HCT116 (cell line): ENCODE measurements around the gene RNF183. TPM values are rescaled to one million over a fixed set of nuclear protein-coding genes. Genes with fewer than 3 reads are reported as not detected.

Experiments used
- ATAC-seq: fragments of 200-7000 bp; cut with Tn5 transposase; 2 replicates; pipeline ENCODE4 v1.9.1; 2020; ENCODE audit warnings: mild to moderate bottlenecking, moderate library complexity
- BruUV-seq: library from RNA; stranded (reverse); fragments of 400-500 nt; replicated peaks from 2 replicates; lab custom pipeline; 2021; lab: Mats Ljungman, UMichigan
- CTCF ChIA-PET: fragments of 300-600 bp; sonication (Branson Sonifier 250); formaldehyde crosslinking; loops from one replicate; lab custom pipeline; 2021; ENCODE audit warnings: antibody characterized with exemption; lab: Charles Lee
- POLR2A ChIA-PET: fragments of 300-600, 350-600 bp; sonication (Branson Sonifier 250); formaldehyde crosslinking; loops from one replicate; lab custom pipeline; 2021; ENCODE audit warnings: antibody characterized with exemption; lab: Charles Lee
- RAD21 ChIA-PET, 2 experiments: fragments of 300-600 bp; sonication (Branson Sonifier 250); formaldehyde crosslinking; loops; one replicate each; lab custom pipeline; 2023; ENCODE audit warnings: low total read pairs in 2 of 2; ENCODE audit not compliant: uncharacterized antibody in 2 of 2, unreplicated experiment in 2 of 2, low non-redundant PET in 1 of 2; lab: Charles Lee
- DNase-seq: peaks from one replicate; pipeline ENCODE4 v3.0.0-alpha.2; 2010; ENCODE audit warnings: low read depth, low spot score
- H2AFZ ChIP-seq: fragments of 200-600 bp; shearing (Covaris generic), sonication (generic); 2 replicates; pipeline ENCODE4 v1.6.1; 2017; ENCODE audit warnings: low read depth, mixed run types, mixed read lengths, antibody characterized with exemption, low read length; ENCODE audit not compliant: poor library complexity, severe bottlenecking
- H3K27ac ChIP-seq: 2 replicates; pipeline ENCODE4 v1.5.1; 2012; ENCODE audit warnings: low read depth, low read length
- H3K27me3 ChIP-seq: fragments of 200-600 bp; sonication (generic); 2 replicates; pipeline ENCODE4 v1.6.1; 2016; ENCODE audit warnings: mixed run types, low read length, mixed read lengths; ENCODE audit not compliant: insufficient read depth
- H3K36me3 ChIP-seq, 2 experiments: fragments of 200-500 bp in 1 of 2; fragments of 200-600 bp in 1 of 2; sonication (Bioruptor generic) in 1 of 2; sonication (generic) in 1 of 2; 2 replicates each; pipeline versions ENCODE4 v1.5.1 to v1.6.1; 2014 to 2016; ENCODE audit warnings: low read length in 2 of 2, inconsistent platforms in 1 of 2, mixed read lengths in 1 of 2, mixed run types in 1 of 2; ENCODE audit not compliant: insufficient read depth in 2 of 2, control insufficient read depth in 1 of 2
- H3K4me1 ChIP-seq, 2 experiments: fragments of 200-600 bp in 1 of 2; sonication (generic) in 1 of 2; 2 replicates each; pipeline versions ENCODE4 v1.5.1 to v1.6.1; 2012 to 2017; ENCODE audit warnings: low read length in 2 of 2, inconsistent platforms in 1 of 2, mild to moderate bottlenecking in 1 of 2, mixed read lengths in 1 of 2, mixed run types in 1 of 2, moderate library complexity in 1 of 2; ENCODE audit not compliant: insufficient read depth in 2 of 2, control insufficient read depth in 1 of 2
- H3K4me2 ChIP-seq: fragments of 200-600 bp; sonication (generic); 2 replicates; pipeline ENCODE4 v1.6.1; 2017; ENCODE audit warnings: mixed run types, low read length, mixed read lengths
- H3K4me3 ChIP-seq, 2 experiments: fragments of 200-600 bp in 1 of 2; sonication (generic) in 1 of 2; replicated peaks in 1 of 2; 2 replicates each; pipeline ENCODE4 v1.5.1; 2011 to 2016; ENCODE audit warnings: low read length in 2 of 2, control low read depth in 1 of 2, low read depth in 1 of 2, mild to moderate bottlenecking in 1 of 2, mixed read lengths in 1 of 2, mixed run types in 1 of 2
- H3K79me2 ChIP-seq: fragments of 200-600 bp; sonication (generic); 2 replicates; pipeline ENCODE4 v1.6.1; 2017; ENCODE audit warnings: mild to moderate bottlenecking, mixed run types, low read length, moderate library complexity, mixed read lengths; ENCODE audit not compliant: insufficient read depth
- H3K9ac ChIP-seq: fragments of 200-600 bp; sonication (generic); 2 replicates; pipeline ENCODE4 v1.6.1; 2016; ENCODE audit warnings: low read length, mixed read lengths
- H3K9me2 ChIP-seq: fragments of 200-600 bp; sonication (generic), shearing (Covaris generic); 2 replicates; pipeline ENCODE4 v1.6.1; 2017; ENCODE audit warnings: mixed run types, mild to moderate bottlenecking, moderate library complexity; ENCODE audit not compliant: insufficient read depth
- H3K9me3 ChIP-seq, 2 experiments: fragments of 200-500 bp in 1 of 2; fragments of 200-600 bp in 1 of 2; sonication (Bioruptor generic) in 1 of 2; sonication (generic) in 1 of 2; 2 replicates each; pipeline ENCODE4 v1.6.1; 2014 to 2017; ENCODE audit warnings: low read length in 2 of 2, mixed read lengths in 2 of 2, inconsistent platforms in 1 of 2, low read depth in 1 of 2, mild to moderate bottlenecking in 1 of 2, mixed run types in 1 of 2, moderate library complexity in 1 of 2; ENCODE audit not compliant: control insufficient read depth in 1 of 2, insufficient read depth in 1 of 2
- H4K20me1 ChIP-seq: fragments of 200-600 bp; sonication (generic), shearing (Covaris generic); 2 replicates; pipeline ENCODE4 v1.6.1; 2017; ENCODE audit warnings: mixed run types, mild to moderate bottlenecking, moderate library complexity; ENCODE audit not compliant: insufficient read depth
- CBX3 ChIP-seq: IDR thresholded peaks from 2 replicates; pipeline ENCODE4 v1.6.1; 2012; ENCODE audit warnings: low read depth
- EGR1 ChIP-seq: IDR thresholded peaks from 2 replicates; pipeline ENCODE4 v1.6.1; 2012; ENCODE audit warnings: low read depth
- ELF1 ChIP-seq: IDR thresholded peaks from 2 replicates; pipeline ENCODE4 v1.6.1; 2012; ENCODE audit warnings: low read depth, borderline replicate concordance
- EZH2 ChIP-seq: fragments of 200-600 bp; sonication (generic); IDR thresholded peaks from 2 replicates; pipeline ENCODE4 v1.6.1; 2017; ENCODE audit warnings: antibody characterized with exemption, mixed run types
- FOSL1 ChIP-seq: IDR thresholded peaks from 2 replicates; pipeline ENCODE4 v1.6.1; 2012; ENCODE audit warnings: low read depth
- JUND ChIP-seq: IDR thresholded peaks from 2 replicates; pipeline ENCODE4 v1.6.1; 2012
- POLR2AphosphoS5 ChIP-seq: IDR thresholded peaks from 2 replicates; pipeline ENCODE4 v1.6.1; 2011; ENCODE audit warnings: mild to moderate bottlenecking, low read depth, low read length, moderate library complexity
- intact Hi-C: fragments of 100-400 bp; cut with micrococcal nuclease; formaldehyde crosslinking; loops from 2 replicates; pipeline ENCODE4 v1.10.0; 2022
- total RNA-seq: library from RNA; stranded (reverse); gene quantifications from one replicate; pipeline ENCODE4 v1.2.1, GENCODE V29; 2021; ENCODE audit not compliant: unreplicated experiment
- TF ChIP-seq, protein P1 (sequence below), 3 experiments: fragments of 200-600 bp in 1 of 3; sonication (generic) in 1 of 3; IDR thresholded peaks in 2 of 3; conservative IDR thresholded peaks in 1 of 3; 2 replicates each; pipeline ENCODE4 v1.5.1; 2012 to 2017; ENCODE audit warnings: low read depth in 2 of 3, low read length in 2 of 3, antibody characterized with exemption in 1 of 3, borderline replicate concordance in 1 of 3, control low read depth in 1 of 3, mild to moderate bottlenecking in 1 of 3, mixed read lengths in 1 of 3, mixed run types in 1 of 3, moderate library complexity in 1 of 3; ENCODE audit not compliant: insufficient read depth in 1 of 3
- TF ChIP-seq, protein P2 (sequence below): IDR thresholded peaks from 2 replicates; pipeline ENCODE4 v1.6.1; 2012

The RNF183 gene
- total RNA-seq, 1 experiment from 2014 or later, result 0.12 TPM

DNA sequence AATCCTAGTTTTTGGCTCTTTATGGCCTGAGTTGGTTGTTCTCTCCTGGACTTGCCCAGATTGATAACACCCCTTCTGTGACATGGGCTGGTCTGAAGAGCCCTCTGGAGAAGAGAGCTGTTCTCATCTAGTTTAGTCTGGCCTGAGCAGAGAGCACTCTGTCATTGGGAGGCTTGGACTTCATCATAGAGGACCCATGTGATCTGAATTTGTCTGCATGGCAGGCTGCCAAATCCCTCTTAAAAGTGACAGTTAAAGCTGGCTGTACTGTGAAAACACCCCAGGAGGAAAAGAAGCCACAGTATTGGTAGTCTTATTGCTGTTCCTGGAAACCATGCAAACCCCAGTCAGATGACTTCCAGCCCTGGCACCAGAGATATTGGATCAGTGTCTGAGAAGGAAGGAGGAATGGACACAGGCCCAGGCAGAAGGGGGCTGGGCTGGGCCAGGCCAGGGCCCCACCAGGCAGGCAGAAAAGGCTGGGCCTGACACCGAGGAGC lies 40.6 kb upstream of the RNF183 start:
- no TSS peak for BruUV-seq
- intact Hi-C loops, result no loop called here

More for the DNA sequence above, 40.6 kb upstream of the RNF183 start:
- Histone ChIP-seq H3K79me2 (no peaks in the 10 kb centered on the region), H3K4me2 (no peak overlapping the region), H3K36me3 (no peaks in the 10 kb centered on the region), H4K20me1 (no peaks in the 10 kb centered on the region), H3K9me3 (no peaks in the 10 kb centered on the region), H2AFZ (no peak overlapping the region), H3K4me1 (peaks cover 14 to 29% of the 10 kb centered on the region in 2 experiments), H3K9ac (no peak overlapping the region), H3K9me2 (no peaks in the 10 kb centered on the region), H3K27me3 (no peaks in the 10 kb centered on the region), H3K27ac (no peak overlapping the region), H3K4me3 (no peak overlapping the region)
- ChIA-PET POLR2A (no interaction called here), RAD21 (no interaction called here), CTCF (no interaction called here)
- DNase-seq, result no peak
- no peak for ATAC-seq
- TF ChIP-seq JUND (no peak), ELF1 (no peak), FOSL1 (no peak), CBX3 (no peak), EGR1 (no peak), POLR2AphosphoS5 (no peak), EZH2 (no peak)
- TF ChIP-seq, protein P1, sequence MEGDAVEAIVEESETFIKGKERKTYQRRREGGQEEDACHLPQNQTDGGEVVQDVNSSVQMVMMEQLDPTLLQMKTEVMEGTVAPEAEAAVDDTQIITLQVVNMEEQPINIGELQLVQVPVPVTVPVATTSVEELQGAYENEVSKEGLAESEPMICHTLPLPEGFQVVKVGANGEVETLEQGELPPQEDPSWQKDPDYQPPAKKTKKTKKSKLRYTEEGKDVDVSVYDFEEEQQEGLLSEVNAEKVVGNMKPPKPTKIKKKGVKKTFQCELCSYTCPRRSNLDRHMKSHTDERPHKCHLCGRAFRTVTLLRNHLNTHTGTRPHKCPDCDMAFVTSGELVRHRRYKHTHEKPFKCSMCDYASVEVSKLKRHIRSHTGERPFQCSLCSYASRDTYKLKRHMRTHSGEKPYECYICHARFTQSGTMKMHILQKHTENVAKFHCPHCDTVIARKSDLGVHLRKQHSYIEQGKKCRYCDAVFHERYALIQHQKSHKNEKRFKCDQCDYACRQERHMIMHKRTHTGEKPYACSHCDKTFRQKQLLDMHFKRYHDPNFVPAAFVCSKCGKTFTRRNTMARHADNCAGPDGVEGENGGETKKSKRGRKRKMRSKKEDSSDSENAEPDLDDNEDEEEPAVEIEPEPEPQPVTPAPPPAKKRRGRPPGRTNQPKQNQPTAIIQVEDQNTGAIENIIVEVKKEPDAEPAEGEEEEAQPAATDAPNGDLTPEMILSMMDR (IDR thresholded peaks at IDR 0.05 in 2 of 3, conservative IDR thresholded peaks at IDR 0.05 in 1 of 3; ENCODE audit: borderline replicate concordance in 1 of 3, insufficient read depth in 1 of 3, low read depth in 2 of 3, low read length in 2 of 3), result no peak
- TF ChIP-seq, protein P2, sequence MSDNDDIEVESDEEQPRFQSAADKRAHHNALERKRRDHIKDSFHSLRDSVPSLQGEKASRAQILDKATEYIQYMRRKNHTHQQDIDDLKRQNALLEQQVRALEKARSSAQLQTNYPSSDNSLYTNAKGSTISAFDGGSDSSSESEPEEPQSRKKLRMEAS, result no peak
